PC-9 (cell line): ENCODE measurements around the gene SLC44A1. TPM values are rescaled to one million over a fixed set of nuclear protein-coding genes. Genes with fewer than 3 reads are reported as not detected.

Experiments used
- BruUV-seq: library from RNA; stranded (reverse); fragments of 400-500 nt; replicated peaks from 2 replicates; lab custom pipeline; 2021; lab: Mats Ljungman, UMichigan
- CTCF ChIA-PET: fragments of 300-600 bp; sonication (Branson Sonifier 250); formaldehyde crosslinking; loops from one replicate; lab custom pipeline; 2022; ENCODE audit warnings: antibody characterized with exemption; lab: Charles Lee
- POLR2A ChIA-PET: fragments of 300-600 bp; sonication (Branson Sonifier 250); formaldehyde crosslinking; loops from one replicate; lab custom pipeline; 2022; ENCODE audit warnings: antibody characterized with exemption; ENCODE audit not compliant: unreplicated experiment; lab: Charles Lee
- DNase-seq, 2 experiments: peaks; one replicate each; pipeline versions ENCODE4 v3.0.0 to v3.0.0-alpha.2; 2015 to 2022; ENCODE audit warnings: mixed read lengths in 1 of 2
- H2AFZ ChIP-seq: fragments of 200-600 bp; sonication (generic); 2 replicates; pipeline ENCODE4 v1.8.1; 2017; ENCODE audit warnings: antibody characterized with exemption
- H3F3A ChIP-seq: fragments of 200-600 bp; sonication (generic); 2 replicates; pipeline ENCODE4 v1.8.1; 2017; ENCODE audit warnings: antibody characterized with exemption, mild to moderate bottlenecking, low read depth; ENCODE audit not compliant: insufficient read depth
- H3K27ac ChIP-seq: fragments of 200-600 bp; sonication (generic); 2 replicates; pipeline ENCODE4 v1.6.1; 2016; ENCODE audit warnings: mixed run types
- H3K27me3 ChIP-seq: fragments of 200-600 bp; sonication (generic); 2 replicates; pipeline ENCODE4 v1.6.1; 2016; ENCODE audit warnings: low read depth, mixed run types; ENCODE audit not compliant: insufficient read depth
- H3K36me3 ChIP-seq: fragments of 200-600 bp; sonication (generic); 2 replicates; pipeline ENCODE4 v1.6.1; 2016; ENCODE audit warnings: low read depth, mixed run types
- H3K4me1 ChIP-seq: fragments of 200-600 bp; sonication (generic); replicated peaks from 2 replicates; pipeline ENCODE4 v1.6.1; 2016; ENCODE audit warnings: mixed run types; ENCODE audit not compliant: insufficient read depth
- H3K4me2 ChIP-seq: fragments of 200-600 bp; sonication (generic); 2 replicates; pipeline ENCODE4 v1.6.1; 2017; ENCODE audit warnings: mixed run types
- H3K4me3 ChIP-seq: fragments of 200-600 bp; sonication (generic); 2 replicates; pipeline ENCODE4 v1.6.1; 2016; ENCODE audit warnings: mixed run types
- H3K79me2 ChIP-seq: fragments of 200-600 bp; sonication (generic); 2 replicates; pipeline ENCODE4 v1.6.1; 2017; ENCODE audit warnings: low read depth, mixed run types
- H3K9me2 ChIP-seq: fragments of 200-600 bp; sonication (generic); 2 replicates; pipeline ENCODE4 v1.8.1; 2017; ENCODE audit warnings: mild to moderate bottlenecking; ENCODE audit not compliant: insufficient read depth
- H3K9me3 ChIP-seq: fragments of 200-600 bp; sonication (generic); 2 replicates; pipeline ENCODE4 v1.8.1; 2016; ENCODE audit warnings: low read depth; ENCODE audit not compliant: insufficient read depth
- H4K20me1 ChIP-seq: fragments of 200-600 bp; sonication (generic); 2 replicates; pipeline ENCODE4 v1.8.1; 2017; ENCODE audit not compliant: insufficient read depth
- EZH2 ChIP-seq: fragments of 200-600 bp; sonication (generic); IDR thresholded peaks from 2 replicates; pipeline ENCODE4 v1.8.0; 2017; ENCODE audit warnings: antibody characterized with exemption, low read depth
- intact Hi-C: fragments of 100-400 bp; cut with micrococcal nuclease; formaldehyde crosslinking; loops from one replicate; pipeline ENCODE4 v1.10.0; 2022; ENCODE audit not compliant: unreplicated experiment
- total RNA-seq: library from RNA; stranded (reverse); gene quantifications from 2 replicates; pipeline ENCODE4 v1.2.3, GENCODE V29; 2021
- TF ChIP-seq, protein P1 (sequence below): fragments of 200-600 bp; sonication (generic); conservative IDR thresholded peaks from 2 replicates; pipeline ENCODE4 v1.6.1; 2017; ENCODE audit warnings: mixed run types, antibody characterized with exemption, mild to moderate bottlenecking, moderate library complexity

SLC44A1 gene
- total RNA-seq, 1 experiment from 2014 or later, result 95.2 TPM

- DNase-seq, result no peak
- no TSS peak for BruUV-seq
- no peaks in the 10 kb centered on the region for H3K4me1 ChIP-seq
- intact Hi-C loops, result no loop called here
- no peak overlapping the region for H3K4me3 ChIP-seq
- 0 out of 2 replicates have a peak, but pooled peaks cover 11% of the 10 kb centered on the region for H3K79me2 ChIP-seq
- no peaks in the 10 kb centered on the region for H3K9me2 ChIP-seq
- no peaks in the 10 kb centered on the region for H3F3A ChIP-seq
- H3K36me3 ChIP-seq, result no peaks in the 10 kb centered on the region
- no peaks in the 10 kb centered on the region for H4K20me1 ChIP-seq
- TF ChIP-seq, protein P1, sequence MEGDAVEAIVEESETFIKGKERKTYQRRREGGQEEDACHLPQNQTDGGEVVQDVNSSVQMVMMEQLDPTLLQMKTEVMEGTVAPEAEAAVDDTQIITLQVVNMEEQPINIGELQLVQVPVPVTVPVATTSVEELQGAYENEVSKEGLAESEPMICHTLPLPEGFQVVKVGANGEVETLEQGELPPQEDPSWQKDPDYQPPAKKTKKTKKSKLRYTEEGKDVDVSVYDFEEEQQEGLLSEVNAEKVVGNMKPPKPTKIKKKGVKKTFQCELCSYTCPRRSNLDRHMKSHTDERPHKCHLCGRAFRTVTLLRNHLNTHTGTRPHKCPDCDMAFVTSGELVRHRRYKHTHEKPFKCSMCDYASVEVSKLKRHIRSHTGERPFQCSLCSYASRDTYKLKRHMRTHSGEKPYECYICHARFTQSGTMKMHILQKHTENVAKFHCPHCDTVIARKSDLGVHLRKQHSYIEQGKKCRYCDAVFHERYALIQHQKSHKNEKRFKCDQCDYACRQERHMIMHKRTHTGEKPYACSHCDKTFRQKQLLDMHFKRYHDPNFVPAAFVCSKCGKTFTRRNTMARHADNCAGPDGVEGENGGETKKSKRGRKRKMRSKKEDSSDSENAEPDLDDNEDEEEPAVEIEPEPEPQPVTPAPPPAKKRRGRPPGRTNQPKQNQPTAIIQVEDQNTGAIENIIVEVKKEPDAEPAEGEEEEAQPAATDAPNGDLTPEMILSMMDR, result no peak
- TF ChIP-seq EZH2, result no peak
- H3K27ac ChIP-seq, result no peak overlapping the region
- no peak overlapping the region for H2AFZ ChIP-seq
- ChIA-PET CTCF (no interaction called here), POLR2A (no interaction called here)
- no peaks in the 10 kb centered on the region for H3K27me3 ChIP-seq
- H3K4me2 ChIP-seq, result no peak overlapping the region
- H3K9me3 ChIP-seq, result no peaks in the 10 kb centered on the region
Observed at GRCh38 chr9:105283795-105284194, 39.3 kb downstream of the SLC44A1 start.

GRCh38 chr9:105284463-105284862 lies 40.0 kb downstream of the SLC44A1 start:
- TF ChIP-seq, protein P1, result no peak
- TF ChIP-seq EZH2, result no peak
- CTCF ChIA-PET, result no interaction called here

GRCh38 chr9:105286098-105286497 lies 41.6 kb downstream of the SLC44A1 start:
- CTCF ChIA-PET, result no interaction called here
- POLR2A ChIA-PET, result no interaction called here

More at GRCh38 chr9:105284463-105284862, 40.0 kb downstream of the SLC44A1 start:
- Histone ChIP-seq H2AFZ (no peak overlapping the region), H3K9me3 (no peaks in the 10 kb centered on the region), H3K79me2 (0 out of 2 replicates have a peak, but pooled peaks cover 11% of the 10 kb centered on the region), H3K4me3 (no peak overlapping the region), H3K27ac (no peak overlapping the region), H3F3A (no peaks in the 10 kb centered on the region), H4K20me1 (no peaks in the 10 kb centered on the region), H3K4me1 (peaks cover 2% of the 10 kb centered on the region; the same call in 1 of the 2 replicates), H3K4me2 (no peak overlapping the region), H3K36me3 (no peaks in the 10 kb centered on the region), H3K27me3 (no peaks in the 10 kb centered on the region), H3K9me2 (no peaks in the 10 kb centered on the region)
- DNase-seq, result no peak
- POLR2A ChIA-PET, result no interaction called here
- intact Hi-C loops, result no loop called here
- BruUV-seq, result no TSS peak

More at GRCh38 chr9:105286098-105286497, 41.6 kb downstream of the SLC44A1 start:
- peaks cover 6% of the 10 kb centered on the region; the same call in 1 of the 2 replicates for H3K9me3 ChIP-seq
- H3K4me2 ChIP-seq, result no peak overlapping the region
- no peaks in the 10 kb centered on the region for H3K27me3 ChIP-seq
- no peak overlapping the region for H3K27ac ChIP-seq
- no peaks in the 10 kb centered on the region for H4K20me1 ChIP-seq
- no peak overlapping the region for H2AFZ ChIP-seq
- no peaks in the 10 kb centered on the region for H3K9me2 ChIP-seq
- DNase-seq, result no peak
- H3K79me2 ChIP-seq, result peaks cover 12% of the 10 kb centered on the region
- H3K4me3 ChIP-seq, result no peak overlapping the region
- peaks cover 19% of the 10 kb centered on the region for H3K4me1 ChIP-seq
- peaks cover 8% of the 10 kb centered on the region for H3F3A ChIP-seq
- intact Hi-C loops, result no loop called here
- H3K36me3 ChIP-seq, result no peaks in the 10 kb centered on the region
- BruUV-seq, result no TSS peak
- TF ChIP-seq, protein P1, result no peak
- TF ChIP-seq EZH2, result no peak
